Skeletal muscle tissue (tissue), 4 donors: ENCODE measurements around the gene SLC25A52. TPM values are rescaled to one million over a fixed set of nuclear protein-coding genes. Genes with fewer than 3 reads are reported as not detected.
"Not testable (repeated sequence)": the region's sequence is repeated elsewhere in the genome, so short reads cannot be mapped to it uniquely, and the experiment has no call there.

Source experiments
- H3K27ac ChIP-seq: one replicate; pipeline ENCODE4 v1.7.0; 2013; ENCODE audit warnings: mild to moderate bottlenecking, low read depth, low read length, inconsistent platforms
- H3K27me3 ChIP-seq, 3 donors: one replicate each; pipeline ENCODE4 v1.7.0; 2013; ENCODE audit warnings: low read length in 3 of 3; ENCODE audit not compliant: control insufficient read depth in 3 of 3, insufficient read depth in 3 of 3
- H3K36me3 ChIP-seq, 3 donors: one replicate each; pipeline ENCODE4 v1.7.0; 2013; ENCODE audit warnings: low read length in 3 of 3; ENCODE audit not compliant: control insufficient read depth in 3 of 3, insufficient read depth in 3 of 3
- H3K4me1 ChIP-seq, 3 donors: one replicate each; pipeline ENCODE4 v1.7.0; 2013; ENCODE audit warnings: low read length in 3 of 3, mild to moderate bottlenecking in 3 of 3; ENCODE audit not compliant: control insufficient read depth in 3 of 3, insufficient read depth in 3 of 3
- H3K4me3 ChIP-seq, 3 donors: one replicate each; pipeline ENCODE4 v1.7.0; 2013; ENCODE audit warnings: low read length in 3 of 3
- H3K9ac ChIP-seq, 3 donors: one replicate each; pipeline ENCODE4 v1.7.0; 2013; ENCODE audit warnings: low read length in 3 of 3, mild to moderate bottlenecking in 3 of 3, moderate library complexity in 2 of 3, low read depth in 1 of 3
- H3K9me3 ChIP-seq, 3 donors: one replicate each; pipeline ENCODE4 v1.7.0; 2013; ENCODE audit warnings: low read length in 3 of 3; ENCODE audit not compliant: control insufficient read depth in 3 of 3
- total RNA-seq: library from RNA; depleted of rRNA; stranded (reverse); fragments of >200 nt; gene quantifications from one replicate; pipeline ENCODE4 v1.2.3, GENCODE V29; 2014
- donor health status: Osteomylitis.

Gene SLC25A52, protein sequence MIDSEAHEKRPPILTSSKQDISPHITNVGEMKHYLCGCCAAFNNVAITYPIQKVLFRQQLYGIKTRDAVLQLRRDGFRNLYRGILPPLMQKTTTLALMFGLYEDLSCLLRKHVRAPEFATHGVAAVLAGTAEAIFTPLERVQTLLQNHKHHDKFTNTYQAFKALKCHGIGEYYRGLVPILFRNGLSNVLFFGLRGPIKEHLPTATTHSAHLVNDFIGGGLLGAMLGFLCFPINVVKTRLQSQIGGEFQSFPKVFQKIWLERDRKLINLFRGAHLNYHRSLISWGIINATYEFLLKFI
- total RNA-seq, result not detected

DNA sequence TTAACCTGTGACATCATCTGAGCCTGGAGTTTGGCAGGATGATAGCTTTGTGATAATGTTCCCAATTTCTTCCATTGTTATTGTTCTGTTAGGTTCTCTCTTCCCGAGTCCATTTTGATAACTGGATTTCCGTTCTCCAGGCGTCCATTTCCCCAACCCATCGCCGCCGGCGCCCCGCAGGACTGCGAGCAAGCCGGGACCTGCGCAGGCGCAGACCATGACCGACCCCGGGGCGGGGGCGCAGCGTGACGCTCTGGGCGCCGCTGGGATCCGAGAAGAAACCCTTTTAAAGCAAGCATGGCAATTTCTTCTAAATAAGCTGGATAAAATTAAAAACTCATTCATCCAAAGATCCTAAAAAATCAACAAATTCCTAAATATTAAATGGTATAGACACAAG lies at the start of gene SLC25A52:
Gene SLC25A52 (minus strand): TSS at position 186 of the 400 bp plus-strand sequence. CDS start 219 bp downstream, outside the sequence.
- no peak within 1 kb of the TSS for H3K4me3 ChIP-seq
- no peak within 1 kb of the TSS for H3K27ac ChIP-seq
- no peaks in the 10 kb centered on the region for H3K36me3 ChIP-seq

DNA sequence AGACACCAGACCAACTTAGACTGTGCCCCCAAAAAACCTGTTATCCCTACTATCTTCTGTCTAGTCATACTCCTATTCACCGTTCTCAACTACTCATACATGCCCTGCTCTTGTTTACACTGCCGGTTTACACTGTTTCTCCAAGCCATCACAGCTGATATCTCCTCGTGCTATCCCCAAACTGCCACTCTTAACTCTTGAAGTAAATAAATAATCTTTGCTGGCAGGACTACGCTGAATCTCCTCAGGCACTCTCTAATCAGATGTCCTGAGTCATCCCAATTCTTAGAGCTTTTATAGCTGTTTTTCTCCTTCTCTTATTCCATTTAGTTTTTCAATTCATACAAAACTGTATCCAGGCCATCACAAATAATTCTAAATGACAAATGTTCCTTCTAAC lies 48.4 kb upstream of the SLC25A52 start:
- H3K27ac ChIP-seq, H3K9ac ChIP-seq, H3K27me3 ChIP-seq, H3K4me3 ChIP-seq, H3K4me1 ChIP-seq, H3K9me3 ChIP-seq, H3K36me3 ChIP-seq: not testable (repeated sequence)

More for the DNA sequence above, at the start of gene SLC25A52:
- Histone ChIP-seq H3K27me3 (no peaks in the 10 kb centered on the region), H3K9ac (no peak within 1 kb of the TSS), H3K9me3 (no peaks in the 10 kb centered on the region), H3K4me1 (no peaks in the 10 kb centered on the region)

DNA sequence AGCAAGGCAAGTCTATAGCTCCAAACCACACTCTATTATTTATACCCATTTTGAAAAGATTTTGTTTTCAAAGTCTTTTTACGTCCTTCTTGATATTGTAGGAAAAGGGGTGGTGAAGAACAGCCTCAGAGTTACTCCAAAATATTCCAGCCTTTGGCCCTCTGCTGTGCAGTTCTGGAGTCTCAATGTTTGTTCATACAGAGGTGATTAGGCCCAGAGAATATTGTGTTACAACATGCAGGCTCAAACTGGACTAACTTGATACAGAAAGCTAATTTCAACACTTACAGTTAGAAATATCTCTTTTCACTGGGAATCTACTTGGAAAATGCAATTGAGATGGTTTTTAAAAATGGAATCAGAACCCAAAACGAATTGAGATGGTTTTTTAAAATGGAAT lies 40.4 kb upstream of the SLC25A52 start:
- H3K4me1 ChIP-seq, result no peaks in the 10 kb centered on the region
- H3K9me3 ChIP-seq, result no peaks in the 10 kb centered on the region
- no peak overlapping the region for H3K9ac ChIP-seq
- H3K36me3 ChIP-seq, result no peaks in the 10 kb centered on the region
- H3K4me3 ChIP-seq, result no peak overlapping the region
- H3K27ac ChIP-seq, result no peak overlapping the region
- no peaks in the 10 kb centered on the region for H3K27me3 ChIP-seq

GRCh38 chr18:31799257-31799656 lies 38.6 kb upstream of the SLC25A52 start:
- H3K27ac ChIP-seq, H3K9me3 ChIP-seq, H3K4me3 ChIP-seq, H3K36me3 ChIP-seq, H3K4me1 ChIP-seq, H3K9ac ChIP-seq, H3K27me3 ChIP-seq: not testable (repeated sequence)

DNA sequence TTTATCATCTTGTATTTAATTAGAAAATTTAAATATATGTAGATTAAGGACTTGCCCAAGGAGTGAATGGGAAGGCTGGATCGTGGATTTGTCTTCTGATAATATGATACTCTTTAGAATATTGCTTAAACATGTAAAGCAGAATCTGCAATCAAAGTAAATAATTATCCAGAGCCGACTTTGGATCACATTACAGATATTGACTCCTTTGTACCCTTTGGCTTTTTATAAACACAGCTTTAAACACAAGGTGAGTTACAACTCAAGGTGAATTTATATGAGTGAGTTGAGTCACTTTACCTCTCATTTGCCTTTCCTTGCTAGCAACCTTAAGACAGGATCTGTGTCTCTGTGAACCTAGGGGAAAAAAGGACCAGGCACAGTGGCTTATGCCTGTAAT lies 37.7 kb upstream of the SLC25A52 start:
- Histone ChIP-seq H3K4me1 (no peaks in the 10 kb centered on the region), H3K27ac (no peak overlapping the region), H3K9ac (no peak overlapping the region), H3K4me3 (no peak overlapping the region), H3K36me3 (no peaks in the 10 kb centered on the region), H3K27me3 (no peaks in the 10 kb centered on the region), H3K9me3 (no peaks in the 10 kb centered on the region)

- H3K27me3 ChIP-seq, result no peaks in the 10 kb centered on the region
- no peak overlapping the region for H3K4me3 ChIP-seq
- H3K4me1 ChIP-seq, result no peaks in the 10 kb centered on the region
- H3K9me3 ChIP-seq, result no peaks in the 10 kb centered on the region
- H3K36me3 ChIP-seq, result no peaks in the 10 kb centered on the region
- H3K27ac ChIP-seq, result no peak overlapping the region
- H3K9ac ChIP-seq, result no peak overlapping the region
These were observed 35.1 kb upstream of the SLC25A52 start for GRCh38 chr18:31795747-31796146.

DNA sequence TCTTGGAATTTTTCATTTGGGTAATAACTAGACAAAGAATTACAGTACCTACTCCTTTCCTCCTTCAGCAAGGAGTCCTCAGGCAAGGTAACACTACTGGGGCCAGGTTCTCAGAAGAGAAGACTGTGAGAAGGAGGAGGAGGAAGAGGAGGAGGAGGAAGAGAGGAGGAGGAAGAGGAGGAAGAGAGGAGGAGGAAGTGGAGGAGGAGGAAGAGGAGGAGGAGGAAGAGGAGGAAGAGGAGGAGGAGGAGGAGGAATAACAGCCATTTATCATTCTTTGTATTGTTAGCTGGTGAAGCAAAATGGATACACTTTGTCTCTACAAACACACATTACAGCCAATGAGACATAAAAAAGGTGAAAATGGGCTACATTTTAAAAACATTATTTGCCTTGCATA lies 32.9 kb upstream of the SLC25A52 start:
- no peaks in the 10 kb centered on the region for H3K36me3 ChIP-seq
- no peaks in the 10 kb centered on the region for H3K4me1 ChIP-seq
- H3K27me3 ChIP-seq, result no peaks in the 10 kb centered on the region
- no peak overlapping the region for H3K27ac ChIP-seq
- no peak overlapping the region for H3K9ac ChIP-seq
- no peaks in the 10 kb centered on the region for H3K9me3 ChIP-seq
- no peak overlapping the region for H3K4me3 ChIP-seq

GRCh38 chr18:31792580-31792911 lies 31.9 kb upstream of the SLC25A52 start:
- Histone ChIP-seq H3K27ac (no peak overlapping the region), H3K9me3 (no peaks in the 10 kb centered on the region), H3K27me3 (no peaks in the 10 kb centered on the region), H3K4me3 (no peak overlapping the region), H3K4me1 (no peaks in the 10 kb centered on the region), H3K36me3 (no peaks in the 10 kb centered on the region), H3K9ac (no peak overlapping the region)

GRCh38 chr18:31791817-31792579 lies 31.3 kb upstream of the SLC25A52 start:
- Histone ChIP-seq H3K36me3 (no peaks in the 10 kb centered on the region), H3K27ac (no peak overlapping the region), H3K9me3 (no peaks in the 10 kb centered on the region), H3K9ac (no peak overlapping the region), H3K4me1 (no peaks in the 10 kb centered on the region), H3K27me3 (no peaks in the 10 kb centered on the region), H3K4me3 (no peak overlapping the region)

DNA sequence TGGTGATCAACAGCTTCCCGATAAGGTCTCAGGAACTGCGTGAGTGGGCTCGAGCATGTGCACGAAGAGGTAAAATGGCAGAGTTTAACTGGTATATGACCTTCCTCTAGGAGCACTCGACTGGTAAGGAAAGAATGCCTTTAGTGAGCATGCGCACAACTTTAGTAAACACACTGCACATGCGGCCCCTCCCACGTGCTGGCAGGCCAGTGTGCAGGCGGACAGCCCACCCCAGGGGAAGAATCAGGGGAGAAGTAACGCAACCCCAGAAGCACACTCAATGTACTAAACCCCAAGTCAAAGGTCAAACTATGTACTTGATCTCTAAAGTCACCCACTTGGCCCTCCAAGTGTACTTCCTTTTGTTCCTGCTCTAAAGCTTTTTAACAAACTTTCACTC lies 28.7 kb upstream of the SLC25A52 start:
- no peak overlapping the region for H3K4me3 ChIP-seq
- H3K36me3 ChIP-seq, result no peaks in the 10 kb centered on the region
- H3K9me3 ChIP-seq, result no peaks in the 10 kb centered on the region
- no peaks in the 10 kb centered on the region for H3K27me3 ChIP-seq
- no peak overlapping the region for H3K27ac ChIP-seq
- H3K9ac ChIP-seq, result no peak overlapping the region
- H3K4me1 ChIP-seq, result no peaks in the 10 kb centered on the region
